Prostate gland (tissue), 2 donors: ENCODE results near the gene LRRC4C.

Source experiments
- POLR2A ChIP-seq: fragments of 450-650 bp; IDR thresholded peaks from one replicate; pipeline ENCODE4 v1.6.1; 2016; ENCODE audit warnings: antibody characterized with exemption, mild to moderate bottlenecking
- POLR2AphosphoS5 ChIP-seq: sonication (generic); formaldehyde crosslinking; IDR thresholded peaks from one replicate; pipeline ENCODE4 v1.6.1; 2017; ENCODE audit warnings: antibody characterized with exemption
- TF ChIP-seq, protein P1 (sequence below), 4 experiments: fragments of 200-600 bp in 2 of 4; fragments of 450-650 bp in 2 of 4; sonication (generic) in 2 of 4; IDR thresholded peaks; 1 replicate in 3 of 4; 2 replicates in 1 of 4; pipeline ENCODE4 v1.5.1; 2016 to 2019; ENCODE audit warnings: antibody characterized with exemption in 4 of 4, mild to moderate bottlenecking in 2 of 4, moderate library complexity in 2 of 4

- TF ChIP-seq POLR2AphosphoS5 (no peak), POLR2A (no peak)
- TF ChIP-seq, protein P1, sequence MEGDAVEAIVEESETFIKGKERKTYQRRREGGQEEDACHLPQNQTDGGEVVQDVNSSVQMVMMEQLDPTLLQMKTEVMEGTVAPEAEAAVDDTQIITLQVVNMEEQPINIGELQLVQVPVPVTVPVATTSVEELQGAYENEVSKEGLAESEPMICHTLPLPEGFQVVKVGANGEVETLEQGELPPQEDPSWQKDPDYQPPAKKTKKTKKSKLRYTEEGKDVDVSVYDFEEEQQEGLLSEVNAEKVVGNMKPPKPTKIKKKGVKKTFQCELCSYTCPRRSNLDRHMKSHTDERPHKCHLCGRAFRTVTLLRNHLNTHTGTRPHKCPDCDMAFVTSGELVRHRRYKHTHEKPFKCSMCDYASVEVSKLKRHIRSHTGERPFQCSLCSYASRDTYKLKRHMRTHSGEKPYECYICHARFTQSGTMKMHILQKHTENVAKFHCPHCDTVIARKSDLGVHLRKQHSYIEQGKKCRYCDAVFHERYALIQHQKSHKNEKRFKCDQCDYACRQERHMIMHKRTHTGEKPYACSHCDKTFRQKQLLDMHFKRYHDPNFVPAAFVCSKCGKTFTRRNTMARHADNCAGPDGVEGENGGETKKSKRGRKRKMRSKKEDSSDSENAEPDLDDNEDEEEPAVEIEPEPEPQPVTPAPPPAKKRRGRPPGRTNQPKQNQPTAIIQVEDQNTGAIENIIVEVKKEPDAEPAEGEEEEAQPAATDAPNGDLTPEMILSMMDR (IDR thresholded peaks at IDR 0.05) = no peak
Measured at GRCh38 chr11:40388097-40388818, 1071.2 kb downstream of the LRRC4C start.
